ENCODE results near the gene MVB12B.

MVB12B gene

GRCh38 chr9:126497660-126498275 is 171.1 kb downstream of the MVB12B start:
- TF ChIP-seq, protein P1, sequence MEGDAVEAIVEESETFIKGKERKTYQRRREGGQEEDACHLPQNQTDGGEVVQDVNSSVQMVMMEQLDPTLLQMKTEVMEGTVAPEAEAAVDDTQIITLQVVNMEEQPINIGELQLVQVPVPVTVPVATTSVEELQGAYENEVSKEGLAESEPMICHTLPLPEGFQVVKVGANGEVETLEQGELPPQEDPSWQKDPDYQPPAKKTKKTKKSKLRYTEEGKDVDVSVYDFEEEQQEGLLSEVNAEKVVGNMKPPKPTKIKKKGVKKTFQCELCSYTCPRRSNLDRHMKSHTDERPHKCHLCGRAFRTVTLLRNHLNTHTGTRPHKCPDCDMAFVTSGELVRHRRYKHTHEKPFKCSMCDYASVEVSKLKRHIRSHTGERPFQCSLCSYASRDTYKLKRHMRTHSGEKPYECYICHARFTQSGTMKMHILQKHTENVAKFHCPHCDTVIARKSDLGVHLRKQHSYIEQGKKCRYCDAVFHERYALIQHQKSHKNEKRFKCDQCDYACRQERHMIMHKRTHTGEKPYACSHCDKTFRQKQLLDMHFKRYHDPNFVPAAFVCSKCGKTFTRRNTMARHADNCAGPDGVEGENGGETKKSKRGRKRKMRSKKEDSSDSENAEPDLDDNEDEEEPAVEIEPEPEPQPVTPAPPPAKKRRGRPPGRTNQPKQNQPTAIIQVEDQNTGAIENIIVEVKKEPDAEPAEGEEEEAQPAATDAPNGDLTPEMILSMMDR (IDR thresholded peaks at IDR 0.05; ENCODE audit: low read depth, low read length, missing control alignments) = no peak
- no peak overlapping the region for H3K4me3 ChIP-seq (replicated peaks; ENCODE audit: low read depth, low read length)
- DNase-seq (ENCODE audit: extremely low read depth, low read depth) = no peak

DNA sequence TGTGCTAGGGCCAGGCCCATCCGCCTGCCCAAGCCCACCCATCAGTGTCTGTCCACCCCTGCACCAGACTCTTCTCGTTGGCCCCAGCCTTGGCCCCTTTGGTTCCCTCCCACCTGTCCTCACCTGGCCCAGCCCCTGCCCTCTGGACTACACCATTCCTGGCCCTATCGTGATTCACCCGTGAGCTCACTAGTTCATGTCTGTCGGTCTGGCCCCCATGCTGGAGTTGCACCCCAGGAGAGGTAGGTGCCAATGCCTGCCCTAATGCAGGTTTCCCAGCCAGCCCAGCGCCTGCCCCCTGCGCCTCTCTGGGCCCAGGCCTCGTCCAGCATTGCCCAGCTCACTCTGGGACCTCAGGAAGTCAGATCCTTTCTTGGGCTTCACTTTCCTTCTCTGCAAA is 171.7 kb downstream of the MVB12B start:
- DNase-seq (ENCODE audit: extremely low read depth, low read depth) = no peak
- TF ChIP-seq, protein P1 (IDR thresholded peaks at IDR 0.05; ENCODE audit: low read depth, low read length, missing control alignments) = no peak
- H3K4me3 ChIP-seq (replicated peaks; ENCODE audit: low read depth, low read length) = no peak overlapping the region

DNA sequence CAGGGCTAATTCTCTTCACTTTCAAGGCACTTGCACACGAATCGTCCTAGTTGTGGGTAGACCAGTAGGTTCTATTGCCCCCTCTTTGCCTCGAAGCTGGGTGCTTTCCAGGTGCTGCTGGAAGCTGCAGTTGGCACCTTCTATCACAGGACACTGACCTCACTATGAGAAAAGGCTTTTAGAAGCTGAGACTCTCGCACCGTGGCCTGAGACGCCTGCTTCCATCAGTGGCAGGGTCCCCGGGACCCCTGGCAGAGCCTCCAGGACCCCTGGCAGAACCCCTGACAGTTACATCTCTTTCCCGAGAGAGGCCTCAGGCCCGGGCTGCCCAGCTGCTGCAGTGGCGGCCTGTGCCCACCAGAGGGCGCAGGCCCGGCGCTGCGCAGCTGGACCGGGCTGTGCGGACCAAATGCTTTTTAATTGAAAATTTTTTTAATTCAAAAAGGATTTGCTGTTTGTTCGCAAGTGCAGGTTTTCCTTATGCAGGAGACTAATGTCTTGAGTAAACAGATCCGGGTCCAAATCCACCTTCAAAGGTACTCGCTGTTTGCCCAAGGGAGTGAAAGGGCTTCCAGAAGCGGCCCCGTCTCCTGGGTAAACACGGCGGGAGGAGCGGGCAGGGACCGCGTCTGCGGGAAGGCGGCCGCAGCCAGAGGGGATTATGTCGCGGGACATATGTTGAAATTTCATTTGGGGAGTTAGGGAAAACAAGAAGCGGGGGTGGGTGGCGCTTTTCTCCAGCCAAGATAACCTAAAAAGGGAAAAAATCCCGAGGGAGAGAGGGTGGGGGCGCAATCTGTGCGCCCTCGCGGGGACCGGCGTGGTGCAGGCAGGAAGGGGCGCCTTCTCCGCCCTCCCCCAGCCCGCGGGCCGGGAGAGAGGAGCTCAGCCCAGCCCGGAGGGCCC is 172.6 kb downstream of the MVB12B start:
- no peak for DNase-seq (ENCODE audit: extremely low read depth, low read depth)
- TF ChIP-seq, protein P1 (IDR thresholded peaks at IDR 0.05; ENCODE audit: low read depth, low read length, missing control alignments) = peak; percentile 100
- peak overlapping the region; percentile 34 for H3K4me3 ChIP-seq (replicated peaks; ENCODE audit: low read depth, low read length)

DNA sequence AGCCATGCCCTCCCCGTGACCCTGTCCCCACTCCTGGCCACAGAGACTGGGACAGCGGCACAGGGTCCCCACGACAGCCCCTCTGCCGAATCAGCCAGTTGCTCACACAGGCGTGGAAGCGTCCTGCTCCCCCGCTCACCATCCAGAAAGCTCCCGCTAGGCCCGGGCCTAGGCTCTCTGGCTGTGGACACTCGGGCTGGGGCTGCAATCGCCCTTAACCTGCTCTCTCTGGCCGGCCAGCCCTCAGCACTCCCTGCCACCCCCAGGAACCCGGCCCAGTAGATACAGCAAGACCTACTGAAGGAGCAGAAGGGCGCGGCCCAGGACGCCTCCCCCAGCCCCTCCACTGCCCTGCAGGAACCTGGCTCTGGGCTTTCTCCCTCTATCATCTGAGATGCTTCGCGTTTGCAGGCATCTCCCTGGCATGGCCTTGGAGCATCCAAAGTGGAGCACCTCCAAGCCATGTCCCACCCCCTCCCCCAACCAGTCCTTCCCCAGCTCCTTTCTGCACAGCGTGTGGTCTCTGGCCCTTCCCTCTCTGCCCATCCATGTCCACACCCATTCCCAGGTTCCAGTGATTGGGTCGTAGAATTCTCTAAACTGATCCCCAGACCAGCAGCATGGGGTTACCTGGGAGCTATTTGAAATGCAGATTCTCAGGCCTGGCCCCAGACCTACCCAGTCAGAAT is 173.4 kb downstream of the MVB12B start:
- no peak for DNase-seq (ENCODE audit: extremely low read depth, low read depth)
- H3K4me3 ChIP-seq (replicated peaks; ENCODE audit: low read depth, low read length) = peak overlapping the region; percentile 34
- TF ChIP-seq, protein P1 (IDR thresholded peaks at IDR 0.05; ENCODE audit: low read depth, low read length, missing control alignments) = no peak

- TF ChIP-seq, protein P1 (IDR thresholded peaks at IDR 0.05; ENCODE audit: low read depth, low read length, missing control alignments) = peak; percentile 92
- H3K4me3 ChIP-seq (replicated peaks; ENCODE audit: low read depth, low read length) = no peak overlapping the region
- DNase-seq (ENCODE audit: extremely low read depth, low read depth) = peak; percentile 46
Observed at GRCh38 chr9:126500600-126501382, 174.2 kb downstream of the MVB12B start.

Measured in HFF-Myc (cell line).